ENCODE measurements around the gene CNOT9.

- TF ChIP-seq CTCF (IDR thresholded peaks at IDR 0.05) (no peak), EP300 (IDR thresholded peaks at IDR 0.05) (no peak), POLR2A (IDR thresholded peaks at IDR 0.05) (no peak)
These were observed 63.2 kb downstream of the CNOT9 start for GRCh38 chr2:218631837-218632236.
